Neuron (in vitro differentiated cells): ENCODE results near the gene PLXNA1.

Experiments
- H2AFZ ChIP-seq: one replicate; pipeline ENCODE4 v1.6.1; 2013; ENCODE audit warnings: low read depth, mild to moderate bottlenecking, inconsistent platforms, low read length, moderate library complexity
- H3K27me3 ChIP-seq: one replicate; pipeline ENCODE4 v1.6.1; 2013; ENCODE audit warnings: low read length; ENCODE audit not compliant: insufficient read depth
- H3K36me3 ChIP-seq: one replicate; pipeline ENCODE4 v1.6.1; 2013; ENCODE audit warnings: low read length; ENCODE audit not compliant: insufficient read depth
- H3K4me1 ChIP-seq: one replicate; pipeline ENCODE4 v1.6.1; 2013; ENCODE audit warnings: low read length; ENCODE audit not compliant: insufficient read depth
- H3K4me3 ChIP-seq: 2 replicates; pipeline ENCODE4 v1.5.1; 2013; ENCODE audit warnings: mild to moderate bottlenecking, low read length, moderate library complexity
- H3K9me3 ChIP-seq: one replicate; pipeline ENCODE4 v1.6.1; 2013; ENCODE audit warnings: low read length

PLXNA1 gene

GRCh38 chr3:126965526-126966080 is 17.3 kb upstream of the PLXNA1 start:
- Histone ChIP-seq H2AFZ (no peak overlapping the region), H3K4me1 (peaks cover 13% of the 10 kb centered on the region)

GRCh38 chr3:126967386-126967785 is 15.5 kb upstream of the PLXNA1 start:
- Histone ChIP-seq H3K9me3 (no peaks in the 10 kb centered on the region), H2AFZ (no peak overlapping the region), H3K36me3 (no peaks in the 10 kb centered on the region), H3K4me3 (no peak overlapping the region), H3K4me1 (peaks cover 16% of the 10 kb centered on the region), H3K27me3 (no peaks in the 10 kb centered on the region)

More at GRCh38 chr3:126965526-126966080, 17.3 kb upstream of the PLXNA1 start:
- H3K9me3 ChIP-seq: no peaks in the 10 kb centered on the region
- no peaks in the 10 kb centered on the region for H3K27me3 ChIP-seq
- no peaks in the 10 kb centered on the region for H3K36me3 ChIP-seq
- H3K4me3 ChIP-seq: no peak overlapping the region

GRCh38 chr3:126968391-126969390 is 14.2 kb upstream of the PLXNA1 start:
- Histone ChIP-seq H3K36me3 (no peaks in the 10 kb centered on the region), H3K4me3 (no peak overlapping the region), H3K4me1 (peaks cover 17% of the 10 kb centered on the region), H3K27me3 (no peaks in the 10 kb centered on the region), H3K9me3 (no peaks in the 10 kb centered on the region), H2AFZ (no peak overlapping the region)

GRCh38 chr3:126969586-126969985 is 13.3 kb upstream of the PLXNA1 start:
- Histone ChIP-seq H3K4me3 (no peak overlapping the region), H3K27me3 (no peaks in the 10 kb centered on the region), H3K36me3 (no peaks in the 10 kb centered on the region)

GRCh38 chr3:126970101-126970500 is 12.8 kb upstream of the PLXNA1 start:
- Histone ChIP-seq H3K4me3 (no peak overlapping the region), H3K36me3 (no peaks in the 10 kb centered on the region), H3K4me1 (peaks cover 17% of the 10 kb centered on the region), H2AFZ (no peak overlapping the region), H3K27me3 (no peaks in the 10 kb centered on the region), H3K9me3 (peaks cover 4% of the 10 kb centered on the region)

More at GRCh38 chr3:126969586-126969985, 13.3 kb upstream of the PLXNA1 start:
- H3K4me1 ChIP-seq: peaks cover 17% of the 10 kb centered on the region
- H3K9me3 ChIP-seq: peaks cover under 1% of the 10 kb centered on the region
- no peak overlapping the region for H2AFZ ChIP-seq

- H3K4me3 ChIP-seq: no peak overlapping the region
- H3K4me1 ChIP-seq: peaks cover 17% of the 10 kb centered on the region
- H3K9me3 ChIP-seq: peaks cover 4% of the 10 kb centered on the region
- no peaks in the 10 kb centered on the region for H3K27me3 ChIP-seq
- H2AFZ ChIP-seq: no peak overlapping the region
- no peaks in the 10 kb centered on the region for H3K36me3 ChIP-seq
Measured at GRCh38 chr3:126970921-126971320, 12.0 kb upstream of the PLXNA1 start.

GRCh38 chr3:126971891-126972351 is 11.0 kb upstream of the PLXNA1 start:
- Histone ChIP-seq H3K27me3 (no peaks in the 10 kb centered on the region), H3K36me3 (no peaks in the 10 kb centered on the region), H3K4me3 (no peak overlapping the region), H3K4me1 (peaks cover 17% of the 10 kb centered on the region), H3K9me3 (peaks cover 4% of the 10 kb centered on the region), H2AFZ (no peak overlapping the region)

GRCh38 chr3:126972866-126973265 is 10.0 kb upstream of the PLXNA1 start:
- Histone ChIP-seq H3K9me3 (peaks cover 4% of the 10 kb centered on the region), H2AFZ (no peak overlapping the region), H3K4me3 (no peak overlapping the region), H3K4me1 (peaks cover 17% of the 10 kb centered on the region), H3K27me3 (no peaks in the 10 kb centered on the region), H3K36me3 (no peaks in the 10 kb centered on the region)

- Histone ChIP-seq H3K27me3 (no peaks in the 10 kb centered on the region), H3K4me1 (peaks cover 13% of the 10 kb centered on the region), H3K9me3 (peaks cover 4% of the 10 kb centered on the region), H3K4me3 (no peak overlapping the region), H3K36me3 (no peaks in the 10 kb centered on the region), H2AFZ (no peak overlapping the region)
Measured at GRCh38 chr3:126973814-126974213, 9.1 kb upstream of the PLXNA1 start.

GRCh38 chr3:126974756-126975155 is 8.2 kb upstream of the PLXNA1 start:
- H3K4me3 ChIP-seq: no peak overlapping the region
- peaks cover 4% of the 10 kb centered on the region for H3K9me3 ChIP-seq

GRCh38 chr3:126976906-126977305 is 6.0 kb upstream of the PLXNA1 start:
- H3K4me1 ChIP-seq: peaks cover 6% of the 10 kb centered on the region
- H3K9me3 ChIP-seq: peaks cover 4% of the 10 kb centered on the region
- H2AFZ ChIP-seq: no peak overlapping the region
- no peak overlapping the region for H3K4me3 ChIP-seq
- H3K27me3 ChIP-seq: no peaks in the 10 kb centered on the region
- H3K36me3 ChIP-seq: no peaks in the 10 kb centered on the region

More at GRCh38 chr3:126974756-126975155, 8.2 kb upstream of the PLXNA1 start:
- Histone ChIP-seq H3K36me3 (no peaks in the 10 kb centered on the region), H3K4me1 (peaks cover 13% of the 10 kb centered on the region), H2AFZ (no peak overlapping the region), H3K27me3 (no peaks in the 10 kb centered on the region)

- H3K4me3 ChIP-seq: no peak overlapping the region
- no peaks in the 10 kb centered on the region for H3K36me3 ChIP-seq
- H3K4me1 ChIP-seq: no peaks in the 10 kb centered on the region
- H3K9me3 ChIP-seq: peaks cover 4% of the 10 kb centered on the region
- H3K27me3 ChIP-seq: no peaks in the 10 kb centered on the region
- no peak overlapping the region for H2AFZ ChIP-seq
Measured at GRCh38 chr3:126977821-126978220, 5.1 kb upstream of the PLXNA1 start.

- no peaks in the 10 kb centered on the region for H3K36me3 ChIP-seq
- H3K4me1 ChIP-seq: no peaks in the 10 kb centered on the region
- no peak overlapping the region for H2AFZ ChIP-seq
- H3K9me3 ChIP-seq: peaks cover 4% of the 10 kb centered on the region
- no peak overlapping the region for H3K4me3 ChIP-seq
- no peaks in the 10 kb centered on the region for H3K27me3 ChIP-seq
Measured at GRCh38 chr3:126978291-126978690, 4.6 kb upstream of the PLXNA1 start.
